HepG2 (cell line): ENCODE data around the gene TTBK1. TPM values are rescaled to one million over a fixed set of nuclear protein-coding genes. Genes with fewer than 3 reads are reported as not detected.

ENCODE experiments used
- ATRX ChIP-seq: sonication (generic); formaldehyde crosslinking; IDR thresholded peaks from 2 replicates; pipeline ENCODE4 v1.4.0; 2020; ENCODE audit warnings: missing genetic modification reagents, borderline replicate concordance
- GATAD1 ChIP-seq: IDR thresholded peaks from 2 replicates; pipeline ENCODE4 v1.6.1; 2016; ENCODE audit warnings: missing genetic modification reagents, missing compliant biosample characterization
- GFI1 ChIP-seq: sonication (generic); formaldehyde crosslinking; IDR thresholded peaks from 2 replicates; pipeline ENCODE4 v1.5.0; 2020; ENCODE audit warnings: missing genetic modification reagents, mild to moderate bottlenecking, borderline replicate concordance
- HDAC6 ChIP-seq: fragments of 200-600 bp; sonication (generic); IDR thresholded peaks from 2 replicates; pipeline ENCODE4 v1.7.0; 2017; ENCODE audit warnings: mild to moderate bottlenecking, antibody characterized with exemption, low read length, low read depth
- HMG20B ChIP-seq: conservative IDR thresholded peaks from 2 replicates; pipeline ENCODE4 v1.6.1; 2016; ENCODE audit warnings: missing genetic modification reagents, missing compliant biosample characterization
- JUN ChIP-seq: sonication (generic); formaldehyde crosslinking; IDR thresholded peaks from 2 replicates; pipeline ENCODE4 v1.4.0; 2020; ENCODE audit warnings: mild to moderate bottlenecking, missing genetic modification reagents
- KDM6A ChIP-seq: IDR thresholded peaks from 2 replicates; pipeline ENCODE4 v1.6.1; 2016; ENCODE audit warnings: low read depth
- KLF6 ChIP-seq: IDR thresholded peaks from 2 replicates; pipeline ENCODE4 v1.8.0; 2016; ENCODE audit warnings: missing biosample characterization, missing genetic modification reagents
- MAFK ChIP-seq, 2 experiments: IDR thresholded peaks in 1 of 2; conservative IDR thresholded peaks in 1 of 2; 2 replicates each; pipeline ENCODE4 v1.6.1; 2011; ENCODE audit warnings: improper control_type of control experiment in 2 of 2, low read length in 2 of 2
- POGZ ChIP-seq: sonication (generic); formaldehyde crosslinking; IDR thresholded peaks from 2 replicates; pipeline ENCODE4 v1.4.0; 2020; ENCODE audit warnings: mild to moderate bottlenecking, missing genetic modification reagents
- RAD51 ChIP-seq: fragments of 450-650 bp; IDR thresholded peaks from 2 replicates; pipeline ENCODE4 v1.6.1; 2016; ENCODE audit warnings: borderline replicate concordance
- SRSF4 ChIP-seq: fragments of 200-400 bp; formaldehyde crosslinking; IDR thresholded peaks from one replicate; pipeline ENCODE4 v1.6.1; 2018; ENCODE audit warnings: mild to moderate bottlenecking, low read depth, low read length, moderate library complexity; ENCODE audit not compliant: poor library complexity, severe bottlenecking
- TCF7 ChIP-seq: sonication (generic); IDR thresholded peaks from 2 replicates; pipeline ENCODE4 v1.6.1; 2016; ENCODE audit warnings: antibody characterized with exemption, low read depth
- UBTF ChIP-seq: sonication (generic); formaldehyde crosslinking; IDR thresholded peaks from 2 replicates; pipeline ENCODE4 v1.4.0; 2020; ENCODE audit warnings: mild to moderate bottlenecking, missing genetic modification reagents
- ZMYM4 ChIP-seq: sonication (generic); formaldehyde crosslinking; IDR thresholded peaks from 2 replicates; pipeline ENCODE4 v1.8.1; 2023; ENCODE audit warnings: mild to moderate bottlenecking, missing genetic modification reagents
- ZNF333 ChIP-seq: sonication (generic); formaldehyde crosslinking; IDR thresholded peaks from 2 replicates; pipeline ENCODE4 v1.4.0; 2020; ENCODE audit warnings: mild to moderate bottlenecking, missing genetic modification reagents, borderline replicate concordance
- ZNF44 ChIP-seq: sonication (generic); formaldehyde crosslinking; IDR thresholded peaks from 2 replicates; pipeline ENCODE4 v1.5.1; 2020; ENCODE audit warnings: mild to moderate bottlenecking, missing genetic modification reagents
- ZNF556 ChIP-seq: sonication (generic); formaldehyde crosslinking; IDR thresholded peaks from 2 replicates; pipeline ENCODE4 v1.4.0; 2020; ENCODE audit warnings: mild to moderate bottlenecking, missing genetic modification reagents, borderline replicate concordance
- ZNF557 ChIP-seq: sonication (generic); formaldehyde crosslinking; IDR thresholded peaks from 2 replicates; pipeline ENCODE4 v1.4.0; 2020; ENCODE audit warnings: missing genetic modification reagents
- ZNF564 ChIP-seq: sonication (generic); formaldehyde crosslinking; IDR thresholded peaks from 2 replicates; pipeline ENCODE4 v1.8.1; 2023; ENCODE audit warnings: mild to moderate bottlenecking, missing genetic modification reagents
- ZNF720 ChIP-seq: sonication (generic); formaldehyde crosslinking; IDR thresholded peaks from 2 replicates; pipeline ENCODE4 v1.4.0; 2020; ENCODE audit warnings: missing genetic modification reagents
- ZNF737 ChIP-seq: sonication (generic); formaldehyde crosslinking; IDR thresholded peaks from 2 replicates; pipeline ENCODE4 v1.5.0; 2020; ENCODE audit warnings: missing genetic modification reagents, mild to moderate bottlenecking, borderline replicate concordance
- ZNF841 ChIP-seq: sonication (generic); formaldehyde crosslinking; IDR thresholded peaks from 2 replicates; pipeline ENCODE4 v1.8.1; 2023; ENCODE audit warnings: missing genetic modification reagents, borderline replicate concordance
- polyA plus RNA-seq, 8 experiments: library from polyadenylated mRNA; depleted of rRNA in 3 of 8; stranded (reverse) in 7 of 8; unstranded in 1 of 8; fragments of >200 nt; fragmentation: Illumina TruSeq in 4 of 8; extraction: Trizol in 4 of 8; gene quantifications; 2 replicates each; pipeline versions ENCODE4 v1.2.1 to v1.2.3, GENCODE V29; 2011 to 2016; ENCODE audit warnings: low read depth in 4 of 8, missing spikeins in 1 of 8, mixed read lengths in 1 of 8; ENCODE audit not compliant: insufficient read depth in 1 of 8
- total RNA-seq, 5 experiments: library from RNA; depleted of rRNA; stranded (reverse); fragments of >200 nt; fragmentation: Illumina TruSeq; extraction: Trizol; gene quantifications; 2 replicates each; pipeline ENCODE4 v1.2.3, GENCODE V29; 2016; ENCODE audit warnings: low read depth in 1 of 5
- TF ChIP-seq, protein P1 (sequence below): sonication (generic); formaldehyde crosslinking; IDR thresholded peaks from 2 replicates; pipeline ENCODE4 v1.8.0; 2022; ENCODE audit warnings: mild to moderate bottlenecking, missing genetic modification reagents, moderate library complexity
- TF ChIP-seq, protein P2 (sequence below): sonication (generic); formaldehyde crosslinking; IDR thresholded peaks from 2 replicates; pipeline ENCODE4 v1.4.0; 2020; ENCODE audit warnings: missing genetic modification reagents, low read depth, mild to moderate bottlenecking, borderline replicate concordance
- TF ChIP-seq, protein P3 (sequence below): sonication (generic); formaldehyde crosslinking; IDR thresholded peaks from 2 replicates; pipeline ENCODE4 v1.4.0; 2020; ENCODE audit warnings: missing genetic modification reagents

Gene TTBK1
- total and polyA plus RNA-seq, 2 of the 13 experiments (the other 11 are each of a cell fraction or from before 2014, with no cell fraction given): 0.24 to 0.33 TPM

- TF ChIP-seq, protein P1, sequence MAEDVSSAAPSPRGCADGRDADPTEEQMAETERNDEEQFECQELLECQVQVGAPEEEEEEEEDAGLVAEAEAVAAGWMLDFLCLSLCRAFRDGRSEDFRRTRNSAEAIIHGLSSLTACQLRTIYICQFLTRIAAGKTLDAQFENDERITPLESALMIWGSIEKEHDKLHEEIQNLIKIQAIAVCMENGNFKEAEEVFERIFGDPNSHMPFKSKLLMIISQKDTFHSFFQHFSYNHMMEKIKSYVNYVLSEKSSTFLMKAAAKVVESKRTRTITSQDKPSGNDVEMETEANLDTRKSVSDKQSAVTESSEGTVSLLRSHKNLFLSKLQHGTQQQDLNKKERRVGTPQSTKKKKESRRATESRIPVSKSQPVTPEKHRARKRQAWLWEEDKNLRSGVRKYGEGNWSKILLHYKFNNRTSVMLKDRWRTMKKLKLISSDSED (CRISPR knock-in tag): no peak
- TF ChIP-seq ATRX: no peak
- 0 out of 2 replicates have a peak, but pooled peaks have one; percentile 70 for TF ChIP-seq ZNF557 (CRISPR knock-in tag)
- TF ChIP-seq HDAC6: no peak
- TF ChIP-seq HMG20B (CRISPR knock-in tag): no peak
- TF ChIP-seq JUN (CRISPR knock-in tag): no peak
- no peak for TF ChIP-seq ZNF556 (CRISPR knock-in tag)
- TF ChIP-seq GATAD1: no peak
- TF ChIP-seq ZMYM4 (CRISPR knock-in tag): no peak; the same call in 1 of the 2 replicates
- TF ChIP-seq ZNF564 (CRISPR knock-in tag): no peak
- TF ChIP-seq POGZ (CRISPR knock-in tag): 0 out of 2 replicates have a peak, but pooled peaks have one; percentile 11
- TF ChIP-seq UBTF: no peak
- TF ChIP-seq MAFK (conservative IDR thresholded peaks at IDR 0.05 in 1 of 2, IDR thresholded peaks at IDR 0.05 in 1 of 2; ENCODE audit: low read length in 2 of 2): no peak
- no peak for TF ChIP-seq KDM6A (CRISPR knock-in tag)
- TF ChIP-seq ZNF720: no peak
- no peak for TF ChIP-seq GFI1 (CRISPR knock-in tag)
- TF ChIP-seq KLF6 (CRISPR knock-in tag): no peak
- TF ChIP-seq ZNF737 (CRISPR knock-in tag): no peak
- TF ChIP-seq ZNF841: no peak
- TF ChIP-seq, protein P2, sequence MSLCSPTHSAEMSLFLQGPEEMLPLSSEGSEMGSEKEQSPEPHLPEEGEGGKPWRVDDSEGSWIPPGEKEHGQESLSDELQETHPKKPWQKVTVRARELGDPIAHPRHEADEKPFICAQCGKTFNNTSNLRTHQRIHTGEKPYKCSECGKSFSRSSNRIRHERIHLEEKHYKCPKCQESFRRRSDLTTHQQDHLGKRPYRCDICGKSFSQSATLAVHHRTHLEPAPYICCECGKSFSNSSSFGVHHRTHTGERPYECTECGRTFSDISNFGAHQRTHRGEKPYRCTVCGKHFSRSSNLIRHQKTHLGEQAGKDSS: no peak
- no peak for TF ChIP-seq ZNF44
- no peak for TF ChIP-seq ZNF333
- TF ChIP-seq RAD51: no peak
- no peak for TF ChIP-seq TCF7
- TF ChIP-seq, protein P3, sequence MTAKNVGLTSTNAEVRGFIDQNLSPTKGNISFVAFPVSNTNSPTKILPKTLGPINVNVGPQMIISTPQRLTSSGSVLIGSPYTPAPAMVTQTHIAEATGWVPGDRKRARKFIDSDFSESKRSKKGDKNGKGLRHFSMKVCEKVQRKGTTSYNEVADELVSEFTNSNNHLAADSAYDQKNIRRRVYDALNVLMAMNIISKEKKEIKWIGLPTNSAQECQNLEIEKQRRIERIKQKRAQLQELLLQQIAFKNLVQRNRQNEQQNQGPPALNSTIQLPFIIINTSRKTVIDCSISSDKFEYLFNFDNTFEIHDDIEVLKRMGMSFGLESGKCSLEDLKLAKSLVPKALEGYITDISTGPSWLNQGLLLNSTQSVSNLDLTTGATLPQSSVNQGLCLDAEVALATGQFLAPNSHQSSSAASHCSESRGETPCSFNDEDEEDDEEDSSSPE: no peak
- TF ChIP-seq SRSF4: no peak
Observed at GRCh38 chr6:43277306-43277642, 34.0 kb downstream of the TTBK1 start (continued).
